Parathyroid adenoma (tissue), 2 donors: ENCODE measurements around the gene PGM2.

Experiments used
- H2AFZ ChIP-seq: fragments of 300-600 bp; sonication (generic); one replicate; pipeline ENCODE4 v1.7.0; 2017; ENCODE audit warnings: antibody characterized with exemption, mild to moderate bottlenecking
- H3K27ac ChIP-seq: fragments of 300-600 bp; sonication (generic); one replicate; pipeline ENCODE4 v1.7.0; 2017
- H3K27me3 ChIP-seq: fragments of 300-600 bp; sonication (generic); one replicate; pipeline ENCODE4 v1.7.0; 2017; ENCODE audit warnings: low read length; ENCODE audit not compliant: control insufficient read depth, insufficient read depth
- H3K36me3 ChIP-seq: fragments of 300-600 bp; sonication (generic); one replicate; pipeline ENCODE4 v1.7.0; 2017; ENCODE audit warnings: low read length; ENCODE audit not compliant: control insufficient read depth, insufficient read depth
- H3K4me1 ChIP-seq: fragments of 300-600 bp; sonication (generic); one replicate; pipeline ENCODE4 v1.7.0; 2017; ENCODE audit warnings: control low read depth
- H3K4me2 ChIP-seq: fragments of 300-600 bp; sonication (generic); one replicate; pipeline ENCODE4 v1.7.0; 2017; ENCODE audit warnings: low read length
- H3K4me3 ChIP-seq: fragments of 300-600 bp; sonication (generic); one replicate; pipeline ENCODE4 v1.7.0; 2017; ENCODE audit warnings: low read depth, low read length
- H3K79me2 ChIP-seq: fragments of 300-600 bp; sonication (generic); one replicate; pipeline ENCODE4 v1.7.0; 2017; ENCODE audit warnings: control low read depth
- H3K9ac ChIP-seq: fragments of 300-600 bp; sonication (generic); one replicate; pipeline ENCODE4 v1.7.0; 2017; ENCODE audit warnings: mild to moderate bottlenecking
- H3K9me3 ChIP-seq: fragments of 300-600 bp; sonication (generic); one replicate; pipeline ENCODE4 v1.7.0; 2017; ENCODE audit warnings: low read length; ENCODE audit not compliant: control insufficient read depth
- CTCF ChIP-seq: fragments of 300-600 bp; sonication (generic); IDR thresholded peaks from one replicate; pipeline ENCODE4 v1.7.0; 2017; ENCODE audit warnings: antibody characterized with exemption, mild to moderate bottlenecking
- donor health status: primary hyperparathyroidism.

The PGM2 gene

GRCh38 chr4:37879365-37879764, 52.9 kb downstream of the PGM2 start:
- no peaks in the 10 kb centered on the region for H3K9me3 ChIP-seq
- no peaks in the 10 kb centered on the region for H3K27me3 ChIP-seq
- H3K9ac ChIP-seq: no peak overlapping the region
- TF ChIP-seq CTCF: no peak
- no peaks in the 10 kb centered on the region for H3K36me3 ChIP-seq
- H3K4me3 ChIP-seq: no peak overlapping the region
- H3K4me2 ChIP-seq: no peak overlapping the region
- no peaks in the 10 kb centered on the region for H3K79me2 ChIP-seq
- H2AFZ ChIP-seq: no peak overlapping the region
- no peak overlapping the region for H3K27ac ChIP-seq
- H3K4me1 ChIP-seq: no peaks in the 10 kb centered on the region

- H3K9me3 ChIP-seq: no peaks in the 10 kb centered on the region
- H3K4me3 ChIP-seq: no peak overlapping the region
Measured at GRCh38 chr4:37881811-37882210, 55.3 kb downstream of the PGM2 start.

GRCh38 chr4:37882665-37883296, 56.3 kb downstream of the PGM2 start:
- H3K79me2 ChIP-seq: no peaks in the 10 kb centered on the region

More at GRCh38 chr4:37881811-37882210, 55.3 kb downstream of the PGM2 start:
- TF ChIP-seq CTCF: no peak
- H3K9ac ChIP-seq: no peak overlapping the region
- no peaks in the 10 kb centered on the region for H3K4me1 ChIP-seq
- no peaks in the 10 kb centered on the region for H3K27me3 ChIP-seq
- H3K27ac ChIP-seq: no peak overlapping the region
- no peak overlapping the region for H2AFZ ChIP-seq
- H3K4me2 ChIP-seq: no peak overlapping the region
- H3K79me2 ChIP-seq: no peaks in the 10 kb centered on the region
- no peaks in the 10 kb centered on the region for H3K36me3 ChIP-seq

GRCh38 chr4:37884855-37885487, 58.5 kb downstream of the PGM2 start:
- Histone ChIP-seq H3K9me3 (no peaks in the 10 kb centered on the region), H3K79me2 (no peaks in the 10 kb centered on the region), H3K9ac (no peak overlapping the region), H3K4me3 (no peak overlapping the region), H3K4me1 (no peaks in the 10 kb centered on the region), H3K27me3 (no peaks in the 10 kb centered on the region), H3K36me3 (no peaks in the 10 kb centered on the region), H3K4me2 (no peak overlapping the region), H2AFZ (no peak overlapping the region), H3K27ac (no peak overlapping the region)
- no peak for TF ChIP-seq CTCF

More at GRCh38 chr4:37882665-37883296, 56.3 kb downstream of the PGM2 start:
- no peak overlapping the region for H3K9ac ChIP-seq
- H3K9me3 ChIP-seq: no peaks in the 10 kb centered on the region
- no peak overlapping the region for H2AFZ ChIP-seq
- no peaks in the 10 kb centered on the region for H3K4me1 ChIP-seq
- no peaks in the 10 kb centered on the region for H3K27me3 ChIP-seq
- no peak overlapping the region for H3K27ac ChIP-seq
- no peak overlapping the region for H3K4me3 ChIP-seq
- H3K4me2 ChIP-seq: peak overlapping the region; percentile 41
- TF ChIP-seq CTCF: no peak
- no peaks in the 10 kb centered on the region for H3K36me3 ChIP-seq

- no peaks in the 10 kb centered on the region for H3K4me1 ChIP-seq
- no peak for TF ChIP-seq CTCF
- no peak overlapping the region for H3K4me3 ChIP-seq
- no peak overlapping the region for H3K4me2 ChIP-seq
- H3K79me2 ChIP-seq: no peaks in the 10 kb centered on the region
- no peak overlapping the region for H3K9ac ChIP-seq
- no peak overlapping the region for H2AFZ ChIP-seq
- no peaks in the 10 kb centered on the region for H3K27me3 ChIP-seq
- no peaks in the 10 kb centered on the region for H3K9me3 ChIP-seq
- H3K27ac ChIP-seq: no peak overlapping the region
- H3K36me3 ChIP-seq: no peaks in the 10 kb centered on the region
Measured at GRCh38 chr4:37885496-37885895, 59.0 kb downstream of the PGM2 start.
